Activated T-cell treated with anti-CD3 and anti-CD28 coated beads for 48 hours (primary cell): ENCODE results near the gene OTOP3.
A peak's percentile ranks its signal among the peaks of the same experiment; 100 is the strongest.
"Not testable (repeated sequence)": the region's sequence is repeated elsewhere in the genome, so short reads cannot be mapped to it uniquely, and the experiment has no call there.

Experiments
- DNase-seq: peaks from one replicate; pipeline ENCODE4 v3.0.0-alpha.2; 2020; ENCODE audit warnings: low read depth

OTOP3 gene

GRCh38 chr17:74962622-74963394, 27.1 kb downstream of the OTOP3 start:
- no peak for DNase-seq

- no peak for DNase-seq
Measured at GRCh38 chr17:74963656-74964055, 28.0 kb downstream of the OTOP3 start.

DNA sequence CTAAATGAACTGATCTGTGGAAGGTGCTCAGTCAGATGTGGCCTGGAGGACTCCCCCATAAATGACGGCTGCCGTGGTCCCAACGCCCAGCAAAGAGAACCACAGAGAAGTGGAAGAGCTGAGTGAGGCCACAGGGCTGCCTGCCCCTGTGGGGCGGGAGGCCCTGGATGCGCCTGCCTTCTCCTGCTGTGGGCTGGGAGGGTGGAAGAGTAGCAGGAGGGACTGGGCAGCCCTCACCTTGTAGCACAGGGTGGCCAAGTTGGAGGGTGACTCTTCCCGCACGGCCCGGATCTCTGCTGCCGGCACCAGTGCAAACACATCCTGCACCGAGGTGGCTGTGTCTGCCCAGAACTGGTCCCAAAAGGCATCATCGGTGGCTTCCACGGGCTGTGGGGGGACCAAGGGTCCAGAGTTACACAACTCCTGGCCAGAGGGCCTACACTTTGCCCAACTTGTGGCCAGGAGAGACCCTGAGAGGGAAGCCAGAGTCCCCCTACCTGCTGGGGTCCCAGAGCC, 28.6 kb downstream of the OTOP3 start:
- no peak for DNase-seq

DNA sequence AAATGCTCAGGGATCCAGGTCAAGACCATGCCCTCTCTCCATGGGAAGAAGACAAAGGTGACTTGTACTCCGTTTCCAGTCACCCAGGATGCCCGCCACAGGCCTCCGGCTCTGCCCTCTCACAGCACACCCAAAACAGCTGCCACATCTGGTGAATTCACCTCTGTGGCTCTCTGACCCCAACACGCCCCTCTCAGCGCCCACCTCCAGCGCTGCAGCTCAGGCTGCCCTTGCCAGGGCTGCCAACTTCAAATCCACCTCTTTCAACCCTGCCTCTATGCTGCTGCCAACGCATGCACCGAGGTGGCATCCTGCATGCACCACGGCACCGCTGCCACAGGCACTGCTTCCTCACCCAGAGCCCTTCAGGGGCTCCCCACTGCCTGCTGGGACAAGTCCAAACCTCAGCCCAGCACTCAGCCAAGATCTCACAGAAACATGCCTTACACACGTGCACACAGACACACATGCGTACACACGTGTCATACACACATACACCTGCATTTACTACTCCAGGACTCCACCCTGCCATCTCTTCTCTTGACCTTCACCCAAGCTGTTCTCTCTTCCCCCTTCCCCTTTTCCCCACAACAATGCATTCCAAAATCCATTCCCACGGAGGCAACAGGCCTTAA, 29.4 kb downstream of the OTOP3 start:
- no peak for DNase-seq

GRCh38 chr17:74968361-74968780, 32.7 kb downstream of the OTOP3 start:
- no peak for DNase-seq

GRCh38 chr17:74969501-74969900, 33.8 kb downstream of the OTOP3 start:
- not testable (repeated sequence) for DNase-seq

DNA sequence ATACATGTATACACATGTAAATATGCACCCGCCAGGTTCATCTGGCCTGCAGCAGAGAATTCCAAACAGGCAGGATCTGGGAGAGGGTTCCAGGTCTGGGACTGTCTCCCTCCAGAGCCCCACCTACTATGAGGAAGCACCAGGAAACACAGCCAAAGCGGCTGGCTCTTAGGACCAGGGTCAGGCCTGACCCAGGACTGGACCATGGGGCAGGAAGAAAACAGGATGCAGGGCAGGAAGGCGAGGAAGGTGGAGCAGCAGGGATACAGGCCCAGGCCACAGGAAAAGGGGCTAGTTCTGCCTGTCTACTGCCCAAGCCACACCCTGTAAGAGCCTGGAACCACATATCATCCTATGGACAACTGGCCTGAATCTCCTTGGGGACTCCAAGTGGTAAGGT, 34.7 kb downstream of the OTOP3 start:
- DNase-seq: no peak

DNA sequence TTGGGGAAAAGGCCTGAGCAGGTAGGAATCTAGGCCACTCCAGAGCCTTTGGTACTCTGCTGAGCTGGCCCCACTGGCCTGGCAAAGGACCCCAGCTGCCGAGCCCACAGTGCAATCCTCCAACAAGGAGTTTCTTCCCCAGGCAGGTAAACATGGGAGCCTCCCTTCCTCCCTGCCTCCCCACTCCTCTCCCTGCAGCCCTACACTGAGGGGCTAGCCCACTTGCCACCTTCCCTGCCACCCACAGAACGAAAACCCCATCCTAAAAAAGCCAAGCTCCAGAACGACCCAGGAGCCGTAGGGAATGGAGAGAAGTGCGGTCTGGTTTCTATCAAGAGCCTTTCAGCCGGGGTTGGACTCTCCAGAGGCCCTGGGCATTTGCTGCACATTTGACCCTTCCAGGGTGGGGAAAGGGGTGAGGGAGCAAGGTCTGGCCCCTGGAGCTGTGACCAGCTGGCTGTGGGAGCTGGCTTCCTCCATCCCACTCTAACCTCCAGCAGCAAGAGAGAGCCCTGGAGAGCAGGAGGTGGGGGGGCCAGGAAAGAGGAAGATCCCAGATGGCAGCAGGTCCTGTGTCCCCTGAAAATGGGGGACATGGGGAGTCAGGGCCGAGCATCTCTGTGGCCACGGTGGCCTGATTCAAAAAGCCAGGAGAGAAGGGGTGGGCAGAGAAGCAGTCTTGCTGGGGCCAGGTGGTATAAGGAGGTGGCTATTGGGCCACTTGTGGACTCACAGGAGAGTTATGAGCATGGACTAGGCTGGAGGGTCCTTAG, 35.6 kb downstream of the OTOP3 start:
- DNase-seq: no peak

DNA sequence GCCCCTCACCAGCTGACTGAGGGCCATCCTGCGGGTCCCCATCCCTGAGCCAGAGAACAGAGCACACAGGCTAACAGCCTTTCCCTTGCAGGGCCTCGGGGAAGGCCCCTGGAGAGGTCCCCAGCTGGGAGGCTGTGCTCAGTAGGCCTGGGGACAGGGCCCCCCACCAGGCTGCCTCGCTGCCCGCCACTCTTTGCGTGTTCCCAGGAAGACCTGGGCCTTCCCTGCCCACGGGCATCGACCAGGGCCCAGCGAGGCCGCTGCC, 36.1 kb downstream of the OTOP3 start:
- no peak for DNase-seq

- peak; percentile 76 for DNase-seq
Measured at GRCh38 chr17:74972107-74972972, 36.6 kb downstream of the OTOP3 start, which contains the start of gene HID1. Gene HID1 (minus strand): TSS chr17:74972759. CDS start chr17:74972656, 103 bp downstream.

GRCh38 chr17:74972973-74973328, 37.3 kb downstream of the OTOP3 start:
- no peak for DNase-seq

DNA sequence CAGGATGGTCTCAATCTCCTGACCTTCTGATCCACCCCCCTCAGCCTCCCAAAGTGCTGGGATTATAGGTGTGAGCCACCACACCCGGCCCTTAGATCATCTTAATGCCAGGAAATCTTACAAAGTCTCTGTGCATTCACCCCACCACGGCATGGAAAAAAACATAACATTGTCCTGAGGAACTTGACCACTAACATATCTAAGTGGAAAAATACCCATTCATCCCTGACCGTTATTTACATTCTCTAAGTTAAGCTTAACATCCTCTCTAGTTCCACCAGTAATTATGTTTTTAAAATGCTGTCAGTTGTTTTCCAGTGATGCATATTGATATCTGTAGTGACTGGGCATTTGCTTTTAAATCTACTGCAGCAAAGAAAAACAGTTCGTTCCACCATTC, 40.2 kb downstream of the OTOP3 start:
- no peak for DNase-seq

GRCh38 chr17:74977802-74978201, 42.1 kb downstream of the OTOP3 start:
- no peak for DNase-seq

DNA sequence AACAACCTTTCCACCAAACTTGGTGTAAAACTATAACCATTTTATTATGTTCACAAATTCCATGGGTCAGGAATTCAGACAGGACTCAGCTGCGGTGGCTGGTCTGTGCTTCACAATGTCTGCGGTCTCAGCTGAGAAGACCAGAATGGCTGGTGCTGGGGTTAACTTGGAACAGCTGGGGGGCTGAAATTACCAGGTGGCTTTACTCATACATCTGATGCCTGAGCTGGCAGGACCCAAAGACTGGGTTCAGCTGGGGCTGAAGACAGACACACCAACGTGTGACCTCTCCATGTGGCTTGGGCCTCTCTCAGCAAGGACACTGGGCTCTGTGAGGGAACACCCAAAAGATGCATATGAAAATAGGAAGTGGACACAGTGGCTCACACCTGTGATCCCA, 42.5 kb downstream of the OTOP3 start:
- no peak for DNase-seq

DNA sequence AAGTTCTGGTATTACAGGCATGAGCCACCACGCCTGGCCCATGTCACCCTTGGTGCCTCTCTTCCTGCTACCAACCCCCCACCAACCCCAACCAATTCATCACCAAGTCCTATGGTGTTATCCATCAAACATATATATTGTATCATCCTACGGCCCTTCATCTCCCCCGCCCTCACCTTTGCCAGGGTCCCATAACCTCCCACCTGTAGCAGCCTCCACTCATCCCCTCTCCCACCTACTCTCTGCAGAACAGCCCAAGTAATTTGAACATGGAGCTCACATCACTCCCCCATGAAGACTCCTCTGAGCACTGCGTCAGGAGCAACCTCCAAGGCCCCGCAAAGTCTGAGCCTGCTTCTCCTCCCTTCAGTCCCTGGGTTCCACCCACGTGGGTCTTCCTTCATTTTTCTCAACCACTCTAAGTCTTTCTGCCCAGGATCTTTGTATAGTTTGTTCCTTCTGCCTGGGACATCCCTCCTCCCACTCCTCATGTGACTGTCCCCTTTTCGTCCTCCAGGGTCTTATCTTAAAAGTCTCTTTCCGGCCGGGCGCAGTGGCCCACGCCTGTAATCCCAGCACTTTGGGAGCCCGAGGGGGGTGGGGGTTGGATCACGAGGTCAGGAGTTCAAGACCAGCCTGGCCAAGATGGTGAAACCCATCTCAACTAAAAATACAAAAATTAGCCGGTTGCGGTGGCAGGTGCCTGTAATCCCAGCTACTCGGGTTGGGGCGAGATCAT, 43.9 kb downstream of the OTOP3 start:
- no peak for DNase-seq

- no peak for DNase-seq
Measured at GRCh38 chr17:74981318-74981978, 45.8 kb downstream of the OTOP3 start.

- peak; percentile 71 for DNase-seq
Measured at GRCh38 chr17:74981979-74982662, 46.4 kb downstream of the OTOP3 start.

- DNase-seq: not testable (repeated sequence)
Measured at GRCh38 chr17:74982663-74983313, 47.1 kb downstream of the OTOP3 start.

DNA sequence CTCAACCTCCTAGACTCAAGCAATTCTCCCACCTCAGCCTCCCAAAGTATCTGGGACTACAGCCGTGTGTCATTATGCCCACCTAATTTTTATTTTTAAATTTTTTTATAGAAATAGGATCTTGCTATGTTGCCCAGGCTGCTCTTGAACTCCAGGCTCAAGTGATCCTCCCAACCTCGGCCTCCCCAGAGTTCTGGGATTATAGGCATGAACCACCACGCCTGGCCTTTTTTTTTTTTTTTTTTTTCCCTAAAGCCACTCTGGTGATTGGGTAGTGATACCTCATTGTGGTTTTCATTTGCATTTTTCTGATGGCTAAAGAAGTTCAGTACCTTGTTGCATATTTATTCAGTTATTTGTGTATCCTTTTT, 50.5 kb downstream of the OTOP3 start:
- DNase-seq: no peak
